ENCODE data around the gene ESYT3.

GRCh38 chr3:138404121-138404520 is 30.3 kb upstream of the ESYT3 start:
- no peak for TF ChIP-seq CTCF (conservative IDR thresholded peaks at IDR 0.05)
- no peak for TF ChIP-seq ZFX (IDR thresholded peaks at IDR 0.05)

Data from C4-2B (cell line).